Activated CD4-positive, alpha-beta T cell treated with anti-CD3 and anti-CD28 coated beads, Interleukin-2, amount 50 U/mL, for 1 hour (primary cell): Measurements from ENCODE around the gene LAMA3.

Experiments used
- DNase-seq: peaks from one replicate; pipeline ENCODE4 v3.0.0-alpha.2; 2020

The LAMA3 gene

GRCh38 chr18:23943903-23944624, 254.8 kb downstream of the LAMA3 start:
- no peak for DNase-seq

- no peak for DNase-seq
Observed at GRCh38 chr18:23945416-23946079, 256.3 kb downstream of the LAMA3 start.

- DNase-seq = no peak
Observed at GRCh38 chr18:23949863-23950262, 260.6 kb downstream of the LAMA3 start.

GRCh38 chr18:23950644-23951043, 261.4 kb downstream of the LAMA3 start:
- no peak for DNase-seq

- no peak for DNase-seq
Observed at GRCh38 chr18:23951206-23951605, 262.0 kb downstream of the LAMA3 start.

GRCh38 chr18:23953984-23954383, 264.7 kb downstream of the LAMA3 start:
- DNase-seq = no peak

GRCh38 chr18:23956483-23956882, 267.2 kb downstream of the LAMA3 start:
- DNase-seq = no peak

GRCh38 chr18:23958036-23958435, 268.8 kb downstream of the LAMA3 start:
- no peak for DNase-seq

GRCh38 chr18:23963443-23964165, 274.4 kb downstream of the LAMA3 start:
- DNase-seq = no peak

- peak; percentile 50 for DNase-seq
Observed at GRCh38 chr18:23964282-23965238, 275.3 kb downstream of the LAMA3 start.

- DNase-seq = no peak
Observed at GRCh38 chr18:23966909-23967308, 277.7 kb downstream of the LAMA3 start.

GRCh38 chr18:23967321-23968089, 278.3 kb downstream of the LAMA3 start:
- no peak for DNase-seq

GRCh38 chr18:23968638-23969604, 279.7 kb downstream of the LAMA3 start:
- DNase-seq = no peak

GRCh38 chr18:23969664-23970063, 280.4 kb downstream of the LAMA3 start:
- no peak for DNase-seq

GRCh38 chr18:23970161-23971096, 281.2 kb downstream of the LAMA3 start:
- DNase-seq = peak; percentile 62

GRCh38 chr18:23971097-23971440, 281.8 kb downstream of the LAMA3 start:
- DNase-seq = no peak

GRCh38 chr18:23971666-23972230, 282.5 kb downstream of the LAMA3 start:
- no peak for DNase-seq

GRCh38 chr18:23972453-23972852, 283.2 kb downstream of the LAMA3 start:
- DNase-seq = peak; percentile 16

GRCh38 chr18:23977103-23977502, 287.9 kb downstream of the LAMA3 start:
- DNase-seq = no peak
